HepG2 (cell line): Measurements from ENCODE around the gene TBX3. TPM values are rescaled to one million over a fixed set of nuclear protein-coding genes. Genes with fewer than 3 reads are reported as not detected.

Experiments used
- ATF7-NPFF ChIP-seq: sonication (generic); formaldehyde crosslinking; IDR thresholded peaks from 2 replicates; pipeline ENCODE4 v1.8.1; 2023; ENCODE audit warnings: mild to moderate bottlenecking, low read depth, missing genetic modification reagents, moderate library complexity
- CENPT ChIP-seq: sonication (generic); formaldehyde crosslinking; IDR thresholded peaks from 2 replicates; pipeline ENCODE4 v1.8.0; 2022; ENCODE audit warnings: low read depth, mild to moderate bottlenecking, moderate library complexity, missing genetic modification reagents
- ESRRA ChIP-seq: sonication (generic); formaldehyde crosslinking; IDR thresholded peaks from 2 replicates; pipeline ENCODE4 v1.5.1; 2020; ENCODE audit warnings: mild to moderate bottlenecking, low read depth, missing genetic modification reagents
- FLYWCH1 ChIP-seq: sonication (generic); formaldehyde crosslinking; IDR thresholded peaks from 2 replicates; pipeline ENCODE4 v1.8.1; 2023; ENCODE audit warnings: mild to moderate bottlenecking, missing genetic modification reagents
- HNRNPLL ChIP-seq: fragments of 200-400 bp; formaldehyde crosslinking; IDR thresholded peaks from 2 replicates; pipeline ENCODE4 v1.6.1; 2017; ENCODE audit warnings: mild to moderate bottlenecking, low read depth, low read length; ENCODE audit not compliant: poor library complexity, severe bottlenecking
- KDM1A ChIP-seq: IDR thresholded peaks from 2 replicates; pipeline ENCODE4 v1.6.1; 2016; ENCODE audit warnings: missing compliant biosample characterization
- MLLT10 ChIP-seq: sonication (generic); formaldehyde crosslinking; IDR thresholded peaks from 2 replicates; pipeline ENCODE4 v1.4.0; 2020; ENCODE audit warnings: missing genetic modification reagents
- NCOA5 ChIP-seq: sonication (generic); formaldehyde crosslinking; IDR thresholded peaks from 2 replicates; pipeline ENCODE4 v1.4.0; 2020; ENCODE audit warnings: missing genetic modification reagents
- NFKBIZ ChIP-seq: IDR thresholded peaks from 2 replicates; pipeline ENCODE4 v1.6.1; 2018; ENCODE audit warnings: missing genetic modification reagents, missing compliant biosample characterization
- PLRG1 ChIP-seq: fragments of 450-650 bp; conservative IDR thresholded peaks from 2 replicates; pipeline ENCODE4 v1.6.1; 2016
- PRPF4 ChIP-seq: fragments of 200-400 bp; formaldehyde crosslinking; IDR thresholded peaks from 2 replicates; pipeline ENCODE4 v1.6.1; 2016; ENCODE audit warnings: low read length, low read depth; ENCODE audit not compliant: poor library complexity, severe bottlenecking
- PTBP1 ChIP-seq: fragments of 200-400 bp; formaldehyde crosslinking; IDR thresholded peaks from 2 replicates; pipeline ENCODE4 v1.6.1; 2018; ENCODE audit warnings: low read length, low read depth; ENCODE audit not compliant: poor library complexity, severe bottlenecking
- RFXANK ChIP-seq: IDR thresholded peaks from 2 replicates; pipeline ENCODE4 v1.6.1; 2016
- RXRA ChIP-seq: sonication (generic); formaldehyde crosslinking; IDR thresholded peaks from 2 replicates; pipeline ENCODE4 v1.5.1; 2020; ENCODE audit warnings: missing genetic modification reagents
- SAP130 ChIP-seq: IDR thresholded peaks from 2 replicates; pipeline ENCODE4 v1.6.1; 2016; ENCODE audit warnings: low read depth
- SMYD3 ChIP-seq: sonication (generic); formaldehyde crosslinking; IDR thresholded peaks from 2 replicates; pipeline ENCODE4 v1.8.1; 2023; ENCODE audit warnings: mild to moderate bottlenecking, missing genetic modification reagents
- SRSF9 ChIP-seq: fragments of 200-400 bp; formaldehyde crosslinking; IDR thresholded peaks from 2 replicates; pipeline ENCODE4 v1.6.1; 2018; ENCODE audit warnings: borderline replicate concordance, mild to moderate bottlenecking, low read depth, low read length; ENCODE audit not compliant: insufficient read depth, poor library complexity, severe bottlenecking
- TCF12 ChIP-seq, 2 experiments: fragments of 450-650 bp in 1 of 2; sonication (generic) in 1 of 2; formaldehyde crosslinking in 1 of 2; IDR thresholded peaks; 2 replicates each; pipeline versions ENCODE4 v1.6.1 to v1.8.0; 2017 to 2022; ENCODE audit warnings: antibody characterized with exemption in 1 of 2, mild to moderate bottlenecking in 1 of 2, missing genetic modification reagents in 1 of 2, moderate library complexity in 1 of 2
- TCF7 ChIP-seq: sonication (generic); IDR thresholded peaks from 2 replicates; pipeline ENCODE4 v1.6.1; 2016; ENCODE audit warnings: antibody characterized with exemption, low read depth
- ZNF234 ChIP-seq: sonication (generic); formaldehyde crosslinking; conservative IDR thresholded peaks from 2 replicates; pipeline ENCODE4 v1.5.1; 2020; ENCODE audit warnings: mild to moderate bottlenecking, missing genetic modification reagents
- ZNF350 ChIP-seq: sonication (generic); formaldehyde crosslinking; IDR thresholded peaks from 2 replicates; pipeline ENCODE4 v1.4.0; 2020; ENCODE audit warnings: mild to moderate bottlenecking, low read depth, missing genetic modification reagents, borderline replicate concordance
- ZNF431 ChIP-seq: sonication (generic); formaldehyde crosslinking; IDR thresholded peaks from 2 replicates; pipeline ENCODE4 v1.9.0; 2022; ENCODE audit warnings: missing genetic modification reagents, low read depth, mild to moderate bottlenecking, borderline replicate concordance
- ZNF496 ChIP-seq: sonication (generic); formaldehyde crosslinking; IDR thresholded peaks from 2 replicates; pipeline ENCODE4 v1.8.1; 2023; ENCODE audit warnings: mild to moderate bottlenecking, moderate library complexity, missing genetic modification reagents; ENCODE audit not compliant: insufficient replicate concordance
- ZNF550 ChIP-seq: sonication (generic); formaldehyde crosslinking; IDR thresholded peaks from 2 replicates; pipeline ENCODE4 v1.4.0; 2020; ENCODE audit warnings: mild to moderate bottlenecking, missing genetic modification reagents, borderline replicate concordance
- ZNF562 ChIP-seq: sonication (generic); formaldehyde crosslinking; IDR thresholded peaks from 2 replicates; pipeline ENCODE4 v1.8.0; 2022; ENCODE audit warnings: missing genetic modification reagents, borderline replicate concordance
- ZNF878 ChIP-seq: sonication (generic); formaldehyde crosslinking; IDR thresholded peaks from 2 replicates; pipeline ENCODE4 v1.8.1; 2023; ENCODE audit warnings: mild to moderate bottlenecking, missing genetic modification reagents, moderate library complexity
- polyA plus RNA-seq, 8 experiments: library from polyadenylated mRNA; depleted of rRNA in 3 of 8; stranded (reverse) in 7 of 8; unstranded in 1 of 8; fragments of >200 nt; fragmentation: Illumina TruSeq in 4 of 8; extraction: Trizol in 4 of 8; gene quantifications; 2 replicates each; pipeline versions ENCODE4 v1.2.1 to v1.2.3, GENCODE V29; 2011 to 2016; ENCODE audit warnings: low read depth in 4 of 8, missing spikeins in 1 of 8, mixed read lengths in 1 of 8; ENCODE audit not compliant: insufficient read depth in 1 of 8
- total RNA-seq, 5 experiments: library from RNA; depleted of rRNA; stranded (reverse); fragments of >200 nt; fragmentation: Illumina TruSeq; extraction: Trizol; gene quantifications; 2 replicates each; pipeline ENCODE4 v1.2.3, GENCODE V29; 2016; ENCODE audit warnings: low read depth in 1 of 5
- TF ChIP-seq, protein P1 (sequence below): conservative IDR thresholded peaks from 2 replicates; pipeline ENCODE4 v1.6.1; 2018; ENCODE audit warnings: missing genetic modification reagents
- TF ChIP-seq, protein P2 (sequence below): sonication (generic); formaldehyde crosslinking; IDR thresholded peaks from 2 replicates; pipeline ENCODE4 v1.8.1; 2023; ENCODE audit warnings: missing genetic modification reagents, inconsistent platforms, borderline replicate concordance
- TF ChIP-seq, protein P3 (sequence below): IDR thresholded peaks from 2 replicates; pipeline ENCODE4 v1.6.1; 2018; ENCODE audit warnings: missing genetic modification reagents

The TBX3 gene
- total and polyA plus RNA-seq, 2 of the 13 experiments (the other 11 are each of a cell fraction or from before 2014, with no cell fraction given), result 27.1 to 42.4 TPM

DNA sequence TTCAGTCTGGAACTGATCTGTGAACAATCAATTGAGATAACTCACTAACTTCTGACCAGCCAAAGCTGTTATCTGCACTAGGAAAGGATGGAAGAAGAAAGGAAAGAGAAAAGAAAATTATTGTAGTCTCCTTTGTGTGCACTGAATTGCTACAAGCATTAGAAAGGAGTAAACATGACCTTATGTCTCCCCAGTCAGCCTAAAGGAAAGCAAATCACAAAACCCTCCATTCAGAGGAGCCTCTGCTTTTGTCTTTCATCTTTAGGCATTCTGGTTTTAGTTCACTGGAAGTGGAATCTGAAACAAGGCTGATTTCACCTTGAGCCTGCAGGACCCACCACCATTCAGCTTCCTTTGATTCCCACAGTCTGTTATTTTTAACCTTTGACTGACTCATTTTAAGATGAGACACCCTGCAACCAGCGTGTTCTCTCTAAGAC is 26.0 kb downstream of the TBX3 start (continued):
- TF ChIP-seq FLYWCH1 (no peak), PTBP1 (no peak), RXRA (CRISPR knock-in tag) (peak; percentile 44; the same call in 1 of the 2 replicates), ZNF878 (CRISPR knock-in tag) (no peak), NFKBIZ (CRISPR knock-in tag) (no peak), TCF12 (IDR thresholded peaks at IDR 0.05) (no peak), TCF12 (CRISPR knock-in tag; IDR thresholded peaks at IDR 0.05) (no peak; the same call in 1 of the 2 replicates), ZNF550 (CRISPR knock-in tag) (no peak), ZNF431 (CRISPR knock-in tag) (no peak), PRPF4 (no peak), KDM1A (CRISPR knock-in tag) (no peak), TCF7 (peak; percentile 88), SRSF9 (no peak), NCOA5 (CRISPR knock-in tag) (no peak), SAP130 (CRISPR knock-in tag) (peak; percentile 52; the same call in 1 of the 2 replicates), MLLT10 (CRISPR knock-in tag) (no peak), RFXANK (CRISPR knock-in tag) (no peak), CENPT (CRISPR knock-in tag) (no peak), HNRNPLL (no peak), ZNF234 (CRISPR knock-in tag) (no peak), PLRG1 (no peak), ZNF562 (CRISPR knock-in tag) (no peak), ATF7-NPFF (CRISPR knock-in tag) (no peak), ZNF496 (CRISPR knock-in tag) (no peak), ESRRA (CRISPR knock-in tag) (no peak), SMYD3 (CRISPR knock-in tag) (no peak), ZNF350 (CRISPR knock-in tag) (no peak)
- TF ChIP-seq, protein P1, sequence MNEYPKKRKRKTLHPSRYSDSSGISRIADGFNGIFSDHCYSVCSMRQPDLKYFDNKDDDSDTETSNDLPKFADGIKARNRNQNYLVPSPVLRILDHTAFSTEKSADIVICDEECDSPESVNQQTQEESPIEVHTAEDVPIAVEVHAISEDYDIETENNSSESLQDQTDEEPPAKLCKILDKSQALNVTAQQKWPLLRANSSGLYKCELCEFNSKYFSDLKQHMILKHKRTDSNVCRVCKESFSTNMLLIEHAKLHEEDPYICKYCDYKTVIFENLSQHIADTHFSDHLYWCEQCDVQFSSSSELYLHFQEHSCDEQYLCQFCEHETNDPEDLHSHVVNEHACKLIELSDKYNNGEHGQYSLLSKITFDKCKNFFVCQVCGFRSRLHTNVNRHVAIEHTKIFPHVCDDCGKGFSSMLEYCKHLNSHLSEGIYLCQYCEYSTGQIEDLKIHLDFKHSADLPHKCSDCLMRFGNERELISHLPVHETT, result no peak
- TF ChIP-seq, protein P2, sequence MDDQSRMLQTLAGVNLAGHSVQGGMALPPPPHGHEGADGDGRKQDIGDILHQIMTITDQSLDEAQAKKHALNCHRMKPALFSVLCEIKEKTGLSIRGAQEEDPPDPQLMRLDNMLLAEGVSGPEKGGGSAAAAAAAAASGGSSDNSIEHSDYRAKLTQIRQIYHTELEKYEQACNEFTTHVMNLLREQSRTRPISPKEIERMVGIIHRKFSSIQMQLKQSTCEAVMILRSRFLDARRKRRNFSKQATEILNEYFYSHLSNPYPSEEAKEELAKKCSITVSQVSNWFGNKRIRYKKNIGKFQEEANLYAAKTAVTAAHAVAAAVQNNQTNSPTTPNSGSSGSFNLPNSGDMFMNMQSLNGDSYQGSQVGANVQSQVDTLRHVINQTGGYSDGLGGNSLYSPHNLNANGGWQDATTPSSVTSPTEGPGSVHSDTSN (CRISPR knock-in tag), result no peak
- TF ChIP-seq, protein P3, sequence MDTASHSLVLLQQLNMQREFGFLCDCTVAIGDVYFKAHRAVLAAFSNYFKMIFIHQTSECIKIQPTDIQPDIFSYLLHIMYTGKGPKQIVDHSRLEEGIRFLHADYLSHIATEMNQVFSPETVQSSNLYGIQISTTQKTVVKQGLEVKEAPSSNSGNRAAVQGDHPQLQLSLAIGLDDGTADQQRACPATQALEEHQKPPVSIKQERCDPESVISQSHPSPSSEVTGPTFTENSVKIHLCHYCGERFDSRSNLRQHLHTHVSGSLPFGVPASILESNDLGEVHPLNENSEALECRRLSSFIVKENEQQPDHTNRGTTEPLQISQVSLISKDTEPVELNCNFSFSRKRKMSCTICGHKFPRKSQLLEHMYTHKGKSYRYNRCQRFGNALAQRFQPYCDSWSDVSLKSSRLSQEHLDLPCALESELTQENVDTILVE (CRISPR knock-in tag), result no peak
